GM23338 (cell line): ENCODE results near the gene ZNF334.

Experiments used
- ZNF331 ChIP-seq: fragments of 250-450 bp; sonication (Bioruptor Pico); IDR thresholded peaks from 2 replicates; pipeline ENCODE4 v1.5.0; 2020; ENCODE audit warnings: low read depth, mild to moderate bottlenecking, moderate library complexity
- TF ChIP-seq, protein P1 (sequence below), 2 experiments: fragments of 200-600 bp in 1 of 2; sonication (generic) in 1 of 2; conservative IDR thresholded peaks; 2 replicates each; pipeline versions ENCODE4 v1.5.1 to v1.6.1; 2016 to 2017; ENCODE audit warnings: antibody characterized with exemption in 2 of 2, low read depth in 2 of 2, mild to moderate bottlenecking in 2 of 2, moderate library complexity in 1 of 2

DNA sequence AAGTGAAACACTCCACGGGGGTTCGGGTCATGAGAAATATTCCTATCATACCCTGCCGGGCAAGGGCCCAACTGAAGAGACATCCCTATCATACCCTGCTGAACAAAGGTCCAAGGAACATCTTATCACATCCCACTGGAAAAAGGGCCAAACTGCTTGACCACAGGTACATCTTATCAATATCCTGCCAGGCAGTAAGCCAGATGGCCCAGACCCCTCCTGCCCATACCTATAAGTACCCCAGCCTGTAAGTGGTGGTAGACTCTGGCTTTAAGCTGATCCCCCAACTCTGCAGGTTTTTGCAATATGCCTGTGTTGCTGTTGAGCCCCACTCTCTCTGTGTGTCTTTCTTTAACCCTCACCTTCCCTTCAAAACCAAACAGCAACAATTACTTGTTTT, 51.6 kb downstream of the ZNF334 start:
- TF ChIP-seq, protein P1, sequence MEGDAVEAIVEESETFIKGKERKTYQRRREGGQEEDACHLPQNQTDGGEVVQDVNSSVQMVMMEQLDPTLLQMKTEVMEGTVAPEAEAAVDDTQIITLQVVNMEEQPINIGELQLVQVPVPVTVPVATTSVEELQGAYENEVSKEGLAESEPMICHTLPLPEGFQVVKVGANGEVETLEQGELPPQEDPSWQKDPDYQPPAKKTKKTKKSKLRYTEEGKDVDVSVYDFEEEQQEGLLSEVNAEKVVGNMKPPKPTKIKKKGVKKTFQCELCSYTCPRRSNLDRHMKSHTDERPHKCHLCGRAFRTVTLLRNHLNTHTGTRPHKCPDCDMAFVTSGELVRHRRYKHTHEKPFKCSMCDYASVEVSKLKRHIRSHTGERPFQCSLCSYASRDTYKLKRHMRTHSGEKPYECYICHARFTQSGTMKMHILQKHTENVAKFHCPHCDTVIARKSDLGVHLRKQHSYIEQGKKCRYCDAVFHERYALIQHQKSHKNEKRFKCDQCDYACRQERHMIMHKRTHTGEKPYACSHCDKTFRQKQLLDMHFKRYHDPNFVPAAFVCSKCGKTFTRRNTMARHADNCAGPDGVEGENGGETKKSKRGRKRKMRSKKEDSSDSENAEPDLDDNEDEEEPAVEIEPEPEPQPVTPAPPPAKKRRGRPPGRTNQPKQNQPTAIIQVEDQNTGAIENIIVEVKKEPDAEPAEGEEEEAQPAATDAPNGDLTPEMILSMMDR (conservative IDR thresholded peaks at IDR 0.05; ENCODE audit: low read depth in 2 of 2) = no peak
- TF ChIP-seq ZNF331 = no peak
